ENCODE results near the gene LDLRAD4.
"Not testable (repeated sequence)": the region's sequence is repeated elsewhere in the genome, so short reads cannot be mapped to it uniquely, and the experiment has no call there.

The LDLRAD4 gene

GRCh38 chr18:13335903-13336302 lies 117.3 kb downstream of the LDLRAD4 start:
- no peak for DNase-seq (ENCODE audit: low read depth in 2 of 2)

GRCh38 chr18:13336841-13337240 lies 118.3 kb downstream of the LDLRAD4 start:
- no peak for DNase-seq (ENCODE audit: low read depth in 2 of 2)

- DNase-seq (ENCODE audit: low read depth in 2 of 2) = no peak
These were observed 118.8 kb downstream of the LDLRAD4 start for GRCh38 chr18:13337369-13337768.

GRCh38 chr18:13338318-13338717 lies 119.8 kb downstream of the LDLRAD4 start:
- DNase-seq (ENCODE audit: low read depth in 2 of 2) = no peak

GRCh38 chr18:13339653-13340052 lies 121.1 kb downstream of the LDLRAD4 start:
- no peak for DNase-seq (ENCODE audit: low read depth in 2 of 2)

- DNase-seq (ENCODE audit: low read depth in 2 of 2) = not testable (repeated sequence)
These were observed 127.9 kb downstream of the LDLRAD4 start for GRCh38 chr18:13346449-13346848.

- no peak for DNase-seq (ENCODE audit: low read depth in 2 of 2)
These were observed 134.7 kb downstream of the LDLRAD4 start for GRCh38 chr18:13353084-13353823.

GRCh38 chr18:13354402-13354801 lies 135.8 kb downstream of the LDLRAD4 start:
- DNase-seq (ENCODE audit: low read depth in 2 of 2) = no peak

- DNase-seq (ENCODE audit: low read depth in 2 of 2) = no peak
These were observed 137.5 kb downstream of the LDLRAD4 start for GRCh38 chr18:13356032-13356431.

GRCh38 chr18:13357289-13357688 lies 138.7 kb downstream of the LDLRAD4 start:
- no peak for DNase-seq (ENCODE audit: low read depth in 2 of 2)

- no peak for DNase-seq (ENCODE audit: low read depth in 2 of 2)
These were observed 140.7 kb downstream of the LDLRAD4 start for GRCh38 chr18:13359210-13359609.

GRCh38 chr18:13361431-13361830 lies 142.9 kb downstream of the LDLRAD4 start:
- no peak for DNase-seq (ENCODE audit: low read depth in 2 of 2)

GRCh38 chr18:13362051-13362450 lies 143.5 kb downstream of the LDLRAD4 start:
- no peak for DNase-seq (ENCODE audit: low read depth in 2 of 2)

GRCh38 chr18:13362607-13363006 lies 144.0 kb downstream of the LDLRAD4 start:
- no peak for DNase-seq (ENCODE audit: low read depth in 2 of 2)

GRCh38 chr18:13363359-13363758 lies 144.8 kb downstream of the LDLRAD4 start:
- no peak for DNase-seq (ENCODE audit: low read depth in 2 of 2)

- no peak for DNase-seq (ENCODE audit: low read depth in 2 of 2)
These were observed 146.2 kb downstream of the LDLRAD4 start for GRCh38 chr18:13364721-13365205.

- no peak for DNase-seq (ENCODE audit: low read depth in 2 of 2)
These were observed 147.6 kb downstream of the LDLRAD4 start for GRCh38 chr18:13366131-13366530.

- no peak for DNase-seq (ENCODE audit: low read depth in 2 of 2)
These were observed 148.0 kb downstream of the LDLRAD4 start for GRCh38 chr18:13366541-13366940.

- no peak for DNase-seq (ENCODE audit: low read depth in 2 of 2)
These were observed 148.7 kb downstream of the LDLRAD4 start for GRCh38 chr18:13366962-13367892.

- no peak for DNase-seq (ENCODE audit: low read depth in 2 of 2)
These were observed 149.7 kb downstream of the LDLRAD4 start for GRCh38 chr18:13368080-13368813.

GRCh38 chr18:13369353-13369752 lies 150.8 kb downstream of the LDLRAD4 start:
- DNase-seq (ENCODE audit: low read depth in 2 of 2) = no peak
